Activated CD4-positive, CD25-positive, alpha-beta regulatory T cell (primary cell): ENCODE results near the gene DDHD1.

Source experiments
- DNase-seq, 4 experiments: peaks; one replicate each; lab custom pipeline; 2025; lab: John Stamatoyannopoulos, UW

The DDHD1 gene

DNA sequence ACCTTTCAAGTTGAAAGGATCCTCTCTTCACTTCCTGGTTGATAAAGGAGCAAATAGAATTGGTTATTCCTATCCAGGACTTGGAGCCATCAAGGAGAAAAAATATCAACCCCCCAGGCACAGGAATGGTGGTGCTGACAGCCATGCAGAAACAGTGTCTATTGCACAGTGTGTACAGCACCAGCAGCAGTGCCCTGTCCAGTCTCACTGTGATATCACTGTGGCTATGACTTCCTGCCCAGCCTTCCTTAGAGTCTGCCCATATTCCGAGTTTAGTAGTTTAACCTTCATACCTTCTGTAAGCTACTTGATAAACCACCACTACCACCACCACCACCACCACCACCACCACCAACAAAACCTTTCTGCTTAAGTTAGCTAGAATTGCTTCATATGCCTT lies 157.1 kb downstream of the DDHD1 start:
- no peak for DNase-seq

DNA sequence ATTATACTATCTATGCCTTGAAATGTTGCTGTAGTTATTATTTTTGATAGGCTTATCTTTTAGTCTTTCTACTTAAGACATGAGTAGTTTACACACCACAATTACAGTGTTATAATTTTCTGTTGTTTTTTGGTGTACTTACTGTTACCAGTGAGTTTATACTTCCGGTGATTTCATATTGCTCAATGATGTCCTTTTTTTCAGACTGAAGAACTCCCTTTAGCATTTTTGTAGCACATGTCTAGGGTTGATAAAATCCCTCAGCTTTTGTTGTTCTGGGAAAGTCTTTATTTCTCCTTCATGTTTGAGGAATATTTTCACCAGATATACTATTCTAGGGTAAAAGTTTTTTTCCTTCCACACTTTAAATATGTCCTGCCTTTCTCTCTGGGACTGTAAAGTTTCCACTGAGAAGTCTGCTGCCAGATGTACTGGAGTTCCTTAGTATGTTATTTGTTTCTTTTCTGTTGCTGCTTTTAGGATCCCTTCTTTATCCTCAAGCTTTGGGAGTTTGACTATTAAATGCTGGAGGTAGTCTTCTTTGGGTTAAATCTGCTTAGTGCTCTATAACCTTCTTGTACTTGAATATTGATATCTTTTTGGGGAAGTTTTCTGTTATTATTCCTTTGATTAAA lies 160.8 kb downstream of the DDHD1 start:
- DNase-seq: no peak

GRCh38 chr14:52988139-52988538 lies 165.0 kb downstream of the DDHD1 start:
- DNase-seq: no peak

DNA sequence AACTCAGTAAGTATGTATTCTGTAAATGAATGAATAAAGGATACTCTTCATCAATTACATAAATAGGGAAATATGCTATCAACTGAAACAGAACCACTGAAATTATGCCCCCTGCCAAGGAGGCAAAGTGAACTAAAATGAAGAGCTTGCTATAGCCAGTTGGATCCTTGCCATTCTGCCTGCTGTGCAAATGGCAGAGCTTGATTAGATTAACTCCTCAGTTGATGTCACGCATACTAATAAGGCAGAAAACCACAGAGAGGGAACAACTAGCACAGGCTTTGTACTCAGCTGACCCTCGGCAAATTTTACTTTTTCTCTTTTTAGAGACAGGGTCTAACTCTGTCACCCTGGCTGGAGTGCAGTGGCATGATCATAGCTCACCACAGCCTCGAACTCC lies 165.6 kb downstream of the DDHD1 start:
- DNase-seq: no peak

GRCh38 chr14:52987042-52987441 lies 166.1 kb downstream of the DDHD1 start:
- DNase-seq: no peak
